Liver (tissue), 9 donors: Measurements from ENCODE around the gene COX7B. TPM values are rescaled to one million over a fixed set of nuclear protein-coding genes. Genes with fewer than 3 reads are reported as not detected.
"Not testable (repeated sequence)": the region's sequence is repeated elsewhere in the genome, so short reads cannot be mapped to it uniquely, and the experiment has no call there.

Experiments
- DNase-seq: peaks from one replicate; pipeline ENCODE4 v3.0.0-alpha.2; 2017; ENCODE audit warnings: low spot score
- H3K27ac ChIP-seq, 2 donors: one replicate each; pipeline ENCODE4 v1.7.0; 2013; ENCODE audit warnings: inconsistent platforms in 2 of 2, low read length in 2 of 2, control low read depth in 1 of 2, low read depth in 1 of 2, mild to moderate bottlenecking in 1 of 2
- H3K27me3 ChIP-seq, 4 donors: one replicate each; pipeline versions ENCODE4 v1.6.1 to v1.7.0; 2013; ENCODE audit warnings: low read length in 3 of 4, inconsistent platforms in 1 of 4, mild to moderate bottlenecking in 1 of 4, moderate library complexity in 1 of 4; ENCODE audit not compliant: control insufficient read depth in 4 of 4, insufficient read depth in 4 of 4
- H3K36me3 ChIP-seq, 4 donors: one replicate each; pipeline versions ENCODE4 v1.6.1 to v1.7.0; 2013; ENCODE audit warnings: low read length in 3 of 4, mild to moderate bottlenecking in 3 of 4, low read depth in 1 of 4, moderate library complexity in 1 of 4; ENCODE audit not compliant: control insufficient read depth in 4 of 4, insufficient read depth in 3 of 4
- H3K4me1 ChIP-seq, 4 donors: one replicate each; pipeline versions ENCODE4 v1.6.1 to v1.7.0; 2013; ENCODE audit warnings: low read length in 3 of 4, mild to moderate bottlenecking in 3 of 4, moderate library complexity in 1 of 4; ENCODE audit not compliant: control insufficient read depth in 4 of 4, insufficient read depth in 4 of 4
- H3K4me3 ChIP-seq, 3 donors: one replicate each; pipeline versions ENCODE4 v1.6.1 to v1.7.0; 2013; ENCODE audit warnings: low read length in 3 of 3, control low read depth in 1 of 3, low read depth in 1 of 3, mild to moderate bottlenecking in 1 of 3
- H3K9ac ChIP-seq, 2 donors: one replicate each; pipeline ENCODE4 v1.7.0; 2013; ENCODE audit warnings: low read length in 2 of 2, mild to moderate bottlenecking in 2 of 2, moderate library complexity in 2 of 2, control low read depth in 1 of 2, low read depth in 1 of 2
- H3K9me3 ChIP-seq, 4 donors: one replicate each; pipeline versions ENCODE4 v1.6.1 to v1.7.0; 2013; ENCODE audit warnings: low read length in 3 of 4; ENCODE audit not compliant: control insufficient read depth in 4 of 4
- CTCF ChIP-seq: fragments of 150-350 bp; IDR thresholded peaks from 2 replicates; pipeline ENCODE4 v1.5.1; 2017; ENCODE audit warnings: improper control_type of control experiment, low read depth, low read length; ENCODE audit not compliant: missing input control
- EGR1 ChIP-seq, 2 donors: IDR thresholded peaks; 2 replicates each; pipeline ENCODE4 v1.6.1; 2016 to 2018; ENCODE audit warnings: antibody characterized with exemption in 2 of 2, low read depth in 2 of 2
- HNF4G ChIP-seq: IDR thresholded peaks from 2 replicates; pipeline ENCODE4 v1.6.1; 2016; ENCODE audit warnings: antibody characterized with exemption
- JUND ChIP-seq, 2 donors: IDR thresholded peaks; 2 replicates each; pipeline ENCODE4 v1.6.1; 2016; ENCODE audit warnings: antibody characterized with exemption in 2 of 2
- RXRA ChIP-seq, 2 donors: IDR thresholded peaks; 2 replicates each; pipeline ENCODE4 v1.6.1; 2017 to 2018; ENCODE audit warnings: antibody characterized with exemption in 2 of 2, mild to moderate bottlenecking in 1 of 2
- SP1 ChIP-seq: IDR thresholded peaks from 2 replicates; pipeline ENCODE4 v1.6.1; 2018; ENCODE audit warnings: antibody characterized with exemption, mild to moderate bottlenecking
- YY1 ChIP-seq: IDR thresholded peaks from 2 replicates; pipeline ENCODE4 v1.6.1; 2016; ENCODE audit warnings: antibody characterized with exemption, mild to moderate bottlenecking
- WGBS: extraction: QIAGEN DNeasy Blood & Tissue Kit; methylation state at CpG from one replicate; pipeline ENCODE4 v1.1.7; 2013; 5-methylcytosine and 5-hydroxymethylcytosine counted together
- polyA plus RNA-seq, 2 donors: library from polyadenylated mRNA; stranded (reverse) in 1 of 2; unstranded in 1 of 2; fragments of 200-250 nt in 1 of 2; fragments of >200 nt in 1 of 2; fragmentation: Nextera tagmentation in 1 of 2; extraction: Ambion mirVana in 1 of 2; gene quantifications; one replicate each; pipeline versions ENCODE4 v1.2.1 to v1.2.3, GENCODE V29; 2013 to 2015
- total RNA-seq, 2 donors: library from RNA; depleted of rRNA; stranded (reverse); fragments of >200 nt; gene quantifications; one replicate each; pipeline ENCODE4 v1.2.3, GENCODE V29; 2014
- TF ChIP-seq, protein P1 (sequence below): IDR thresholded peaks from 2 replicates; pipeline ENCODE4 v1.6.1; 2016; ENCODE audit warnings: antibody characterized with exemption, mild to moderate bottlenecking
- donor health status: healthy.
- donor health status: healthy.
- donor health status: healthy.
- donor health status: healthy.
- donor health status: healthy.

COX7B gene
- total and polyA plus RNA-seq, 4 donors, result 194 to 576 (median 480) TPM

GRCh38 chrX:77910108-77910840 lies 11.0 kb downstream of the COX7B start, which contains the start of gene ATP7A (continued):
- TF ChIP-seq CTCF, result peak; percentile 52
- no peak for TF ChIP-seq HNF4G
- no peak for TF ChIP-seq JUND (IDR thresholded peaks at IDR 0.05)
- TF ChIP-seq YY1, result no peak
- peak; percentile 17 for TF ChIP-seq SP1
- TF ChIP-seq EGR1 (IDR thresholded peaks at IDR 0.05; ENCODE audit: low read depth in 2 of 2), result peak in 1 of 2 donors; percentile 65

DNA sequence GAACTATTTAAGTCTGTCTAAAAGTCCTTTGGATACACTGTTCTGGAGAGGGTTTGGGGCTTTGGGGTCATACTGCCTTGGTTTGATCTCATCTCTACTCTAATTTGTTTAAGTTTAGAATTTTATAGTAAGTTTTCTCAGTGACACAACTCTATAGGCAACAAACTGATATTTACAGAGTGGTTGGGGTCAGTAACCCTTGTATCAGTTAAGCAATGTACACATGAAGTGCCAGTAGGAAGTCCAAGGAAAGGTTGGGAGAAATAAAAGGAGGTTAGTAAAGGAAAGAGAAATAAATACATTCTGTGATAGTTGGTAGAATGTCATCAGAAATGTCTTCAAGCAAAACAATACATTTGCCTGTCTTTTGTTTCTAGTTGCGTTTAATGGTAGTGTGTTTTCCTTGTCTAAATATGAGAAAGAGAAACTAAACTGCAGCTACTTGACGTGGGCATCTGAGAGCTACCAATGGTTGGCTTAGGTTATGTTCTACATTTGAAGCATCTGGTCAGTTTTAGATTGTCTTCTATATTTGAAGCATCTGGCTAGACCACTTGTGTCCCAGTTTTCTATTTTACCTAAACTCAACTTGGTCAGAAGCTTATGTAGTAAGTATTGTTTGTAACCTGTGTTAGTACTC lies 18.1 kb downstream of the COX7B start:
- no peak overlapping the region for H3K4me3 ChIP-seq
- no peaks in the 10 kb centered on the region for H3K9me3 ChIP-seq
- no peak overlapping the region for H3K9ac ChIP-seq
- H3K36me3 ChIP-seq, result no peaks in the 10 kb centered on the region
- no peak overlapping the region for H3K27ac ChIP-seq
- WGBS, result 21% methylated on average over 2 of the region's 2 CpGs
- no peaks in the 10 kb centered on the region for H3K4me1 ChIP-seq
- no peaks in the 10 kb centered on the region for H3K27me3 ChIP-seq
- TF ChIP-seq SP1, result no peak
- TF ChIP-seq, protein P1, sequence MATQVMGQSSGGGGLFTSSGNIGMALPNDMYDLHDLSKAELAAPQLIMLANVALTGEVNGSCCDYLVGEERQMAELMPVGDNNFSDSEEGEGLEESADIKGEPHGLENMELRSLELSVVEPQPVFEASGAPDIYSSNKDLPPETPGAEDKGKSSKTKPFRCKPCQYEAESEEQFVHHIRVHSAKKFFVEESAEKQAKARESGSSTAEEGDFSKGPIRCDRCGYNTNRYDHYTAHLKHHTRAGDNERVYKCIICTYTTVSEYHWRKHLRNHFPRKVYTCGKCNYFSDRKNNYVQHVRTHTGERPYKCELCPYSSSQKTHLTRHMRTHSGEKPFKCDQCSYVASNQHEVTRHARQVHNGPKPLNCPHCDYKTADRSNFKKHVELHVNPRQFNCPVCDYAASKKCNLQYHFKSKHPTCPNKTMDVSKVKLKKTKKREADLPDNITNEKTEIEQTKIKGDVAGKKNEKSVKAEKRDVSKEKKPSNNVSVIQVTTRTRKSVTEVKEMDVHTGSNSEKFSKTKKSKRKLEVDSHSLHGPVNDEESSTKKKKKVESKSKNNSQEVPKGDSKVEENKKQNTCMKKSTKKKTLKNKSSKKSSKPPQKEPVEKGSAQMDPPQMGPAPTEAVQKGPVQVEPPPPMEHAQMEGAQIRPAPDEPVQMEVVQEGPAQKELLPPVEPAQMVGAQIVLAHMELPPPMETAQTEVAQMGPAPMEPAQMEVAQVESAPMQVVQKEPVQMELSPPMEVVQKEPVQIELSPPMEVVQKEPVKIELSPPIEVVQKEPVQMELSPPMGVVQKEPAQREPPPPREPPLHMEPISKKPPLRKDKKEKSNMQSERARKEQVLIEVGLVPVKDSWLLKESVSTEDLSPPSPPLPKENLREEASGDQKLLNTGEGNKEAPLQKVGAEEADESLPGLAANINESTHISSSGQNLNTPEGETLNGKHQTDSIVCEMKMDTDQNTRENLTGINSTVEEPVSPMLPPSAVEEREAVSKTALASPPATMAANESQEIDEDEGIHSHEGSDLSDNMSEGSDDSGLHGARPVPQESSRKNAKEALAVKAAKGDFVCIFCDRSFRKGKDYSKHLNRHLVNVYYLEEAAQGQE, result no peak
- peak; percentile 10 to 34 for TF ChIP-seq RXRA (IDR thresholded peaks at IDR 0.05)
- no peak for DNase-seq

GRCh38 chrX:77918568-77918967 lies 19.3 kb downstream of the COX7B start:
- no peaks in the 10 kb centered on the region for H3K36me3 ChIP-seq
- 47% methylated on average over 3 of the region's 3 CpGs for WGBS
- H3K9ac ChIP-seq, result no peak overlapping the region
- TF ChIP-seq, protein P1, result no peak
- no peak overlapping the region for H3K4me3 ChIP-seq
- H3K27ac ChIP-seq, result no peak overlapping the region
- H3K4me1 ChIP-seq, result no peaks in the 10 kb centered on the region
- no peaks in the 10 kb centered on the region for H3K9me3 ChIP-seq
- no peaks in the 10 kb centered on the region for H3K27me3 ChIP-seq
- DNase-seq, result no peak

- H3K27me3 ChIP-seq, H3K9me3 ChIP-seq, H3K36me3 ChIP-seq, H3K4me3 ChIP-seq, DNase-seq, H3K4me1 ChIP-seq, H3K9ac ChIP-seq, H3K27ac ChIP-seq: not testable (repeated sequence)
- 76% methylated on average over 6 of the region's 6 CpGs for WGBS
Measured at GRCh38 chrX:77919370-77919769, 20.1 kb downstream of the COX7B start.
